ENCODE data around the gene STYK1. TPM values are rescaled to one million over a fixed set of nuclear protein-coding genes. Genes with fewer than 3 reads are reported as not detected.
"Not testable (repeated sequence)": the region's sequence is repeated elsewhere in the genome, so short reads cannot be mapped to it uniquely, and the experiment has no call there.

STYK1 gene
- polyA plus RNA-seq, 1 donor: not detected

GRCh38 chr12:10620078-10620779 is 53.6 kb downstream of the STYK1 start:
- DNase-seq: no peak

- no peak for DNase-seq
Observed at GRCh38 chr12:10618338-10618987, 55.4 kb downstream of the STYK1 start.

- DNase-seq: no peak
Observed at GRCh38 chr12:10617863-10618262, 56.0 kb downstream of the STYK1 start.

DNA sequence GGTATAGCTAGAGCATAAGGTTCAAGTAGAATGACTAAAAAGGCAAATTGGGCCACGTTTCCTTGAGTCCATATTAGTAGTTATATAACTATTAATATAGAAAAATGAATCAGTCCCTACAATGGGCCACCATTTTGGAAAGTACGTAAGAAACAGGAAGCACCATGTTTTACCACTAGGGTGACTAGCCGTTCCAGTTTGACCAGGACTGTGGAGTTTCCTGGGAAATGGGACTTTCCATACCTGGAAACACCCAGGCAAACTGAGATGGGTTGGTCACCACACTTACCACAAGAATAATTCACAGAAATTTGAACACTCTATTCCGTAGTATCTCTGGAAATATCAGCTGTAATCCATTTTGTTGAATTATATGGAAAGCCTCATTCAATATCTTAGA is 58.3 kb downstream of the STYK1 start:
- DNase-seq: no peak

GRCh38 chr12:10614056-10614370 is 59.8 kb downstream of the STYK1 start:
- no peak for DNase-seq

DNA sequence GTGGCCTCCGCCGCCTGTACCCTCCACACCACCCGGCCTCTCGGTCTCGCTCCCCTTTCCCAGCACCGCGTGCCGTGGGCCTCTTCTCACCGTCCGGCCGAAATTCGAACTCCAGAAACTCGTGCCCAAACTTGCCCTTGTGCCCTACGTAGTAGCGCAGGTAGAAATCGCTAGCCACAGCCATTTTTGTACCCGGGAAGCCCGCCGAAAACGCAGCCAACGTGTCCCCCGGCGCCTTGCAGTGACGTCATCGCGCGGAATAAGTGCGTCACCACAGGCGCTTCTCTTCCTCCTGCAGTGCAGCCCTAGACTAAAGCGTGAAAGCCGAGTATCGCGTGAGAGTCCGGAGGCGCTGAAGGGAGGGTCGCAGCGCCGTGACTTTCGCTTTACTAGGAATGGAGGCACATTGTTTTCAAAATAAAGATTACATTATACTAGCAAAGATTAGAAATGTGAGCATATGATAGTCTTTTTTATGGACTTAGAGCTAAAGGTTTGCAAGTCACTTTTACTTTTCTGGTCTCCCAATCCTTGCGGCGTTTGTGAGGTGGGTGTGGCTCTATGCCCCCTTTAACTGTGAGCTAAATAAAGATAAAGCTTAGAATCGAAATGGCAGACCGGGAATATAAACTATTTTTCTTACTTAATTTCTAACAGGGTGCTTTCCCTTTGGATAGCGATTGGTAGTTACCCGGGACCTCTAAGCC is 60.4 kb downstream of the STYK1 start, which contains the start of gene MAGOHB:
Gene MAGOHB (minus strand): TSS at position 261 of the 707 bp plus-strand sequence. CDS start 77 bp downstream, at position 184.
- peak; percentile 97 for DNase-seq

DNA sequence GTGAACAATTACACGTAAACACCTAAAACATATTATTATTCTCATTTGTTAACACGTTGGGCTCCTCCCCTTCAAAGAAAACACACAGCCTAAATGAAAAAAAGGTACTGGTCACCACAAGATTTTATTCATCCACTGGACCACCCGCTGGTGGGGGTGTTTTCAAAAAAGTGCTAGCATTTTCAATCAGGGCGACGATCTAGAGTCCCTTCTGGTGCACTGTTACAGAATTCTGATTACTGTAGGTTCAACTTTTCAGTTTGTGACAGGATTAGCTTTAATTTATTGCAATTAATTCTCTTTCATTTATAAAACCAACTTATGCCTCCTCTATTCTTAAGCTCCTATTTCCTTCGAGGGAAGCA is 60.9 kb downstream of the STYK1 start:
- DNase-seq: no peak

DNA sequence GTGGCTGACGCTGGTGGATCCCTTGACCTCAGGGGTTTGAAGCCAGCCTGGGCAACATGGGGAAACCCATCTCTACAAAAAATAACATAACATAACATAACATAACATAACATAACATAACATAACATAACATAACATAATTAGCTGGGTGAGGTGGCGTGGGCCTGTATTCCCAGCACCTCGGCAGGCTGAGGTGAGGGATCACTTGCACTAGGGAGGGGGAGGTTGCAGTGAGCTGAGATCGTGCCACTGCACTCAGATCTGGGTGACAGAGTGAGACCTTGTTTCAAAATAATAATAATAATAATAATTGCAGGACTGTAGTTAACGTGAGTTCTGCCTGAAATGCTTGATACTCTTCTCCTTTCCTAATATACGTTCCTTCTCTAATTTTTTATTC is 61.7 kb downstream of the STYK1 start:
- no peak for DNase-seq

- DNase-seq: not testable (repeated sequence)
Observed at GRCh38 chr12:10611258-10611657, 62.6 kb downstream of the STYK1 start.

DNA sequence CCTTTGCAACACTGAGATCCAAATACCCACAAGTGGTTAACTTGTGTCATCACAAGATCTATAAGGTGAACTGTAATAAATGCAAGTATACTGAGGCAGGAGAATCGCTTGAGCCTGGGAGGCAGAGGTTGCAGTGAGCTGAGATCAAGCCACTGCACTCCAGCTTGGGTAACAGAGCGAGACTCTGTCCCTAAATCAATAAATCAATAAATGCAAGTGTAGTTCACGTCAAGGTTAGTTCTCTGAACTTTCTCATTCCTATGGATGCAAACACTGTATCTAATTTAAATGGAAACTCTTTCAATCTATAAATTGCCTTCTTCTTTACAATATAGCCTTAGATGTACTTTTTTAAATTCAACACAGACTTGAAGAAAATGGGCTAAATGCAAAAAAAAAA is 63.7 kb downstream of the STYK1 start:
- DNase-seq: no peak

- no peak for DNase-seq
Observed at GRCh38 chr12:10607885-10608458, 65.9 kb downstream of the STYK1 start.

DNA sequence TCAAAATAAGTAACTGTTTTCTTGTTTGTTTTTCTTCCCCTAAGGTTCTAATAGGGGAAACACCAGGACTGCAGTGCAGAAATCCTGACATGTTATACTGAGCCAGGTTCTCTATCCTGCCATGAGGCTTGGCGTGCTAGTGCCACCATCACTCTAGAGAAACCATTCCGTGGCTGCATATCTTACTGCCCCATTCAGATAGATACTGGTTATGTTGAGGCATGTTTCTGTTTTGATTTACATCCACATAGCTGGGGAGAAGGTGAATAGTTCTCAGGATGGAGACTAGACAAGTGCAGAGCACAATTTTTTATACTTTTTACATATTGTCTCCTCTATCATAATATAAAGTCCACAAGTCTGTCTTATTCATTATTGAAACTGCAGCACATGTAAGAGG is 72.0 kb downstream of the STYK1 start:
- DNase-seq: no peak

DNA sequence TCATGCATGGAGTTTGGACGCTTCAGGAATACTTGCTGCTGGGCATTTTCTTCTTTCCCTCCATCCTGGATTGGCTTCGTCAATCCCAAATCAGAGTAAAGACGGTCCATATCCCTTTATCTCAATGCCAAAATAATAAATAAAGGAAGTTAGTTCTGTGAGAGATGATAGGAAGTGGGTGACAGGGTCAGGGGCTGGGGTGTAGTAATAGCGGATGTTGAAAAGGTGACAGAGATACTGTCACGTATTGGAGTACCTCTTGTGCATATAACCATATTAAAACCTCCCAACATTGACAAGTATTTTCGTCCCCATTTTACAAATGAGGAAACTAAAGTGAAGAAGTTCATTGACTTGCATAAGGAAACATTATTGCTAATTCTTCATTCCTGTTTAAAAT is 72.9 kb downstream of the STYK1 start:
- DNase-seq: no peak

GRCh38 chr12:10595881-10596280 is 78.0 kb downstream of the STYK1 start:
- DNase-seq: no peak

- DNase-seq: no peak
Observed at GRCh38 chr12:10590966-10591365, 82.9 kb downstream of the STYK1 start.

DNA sequence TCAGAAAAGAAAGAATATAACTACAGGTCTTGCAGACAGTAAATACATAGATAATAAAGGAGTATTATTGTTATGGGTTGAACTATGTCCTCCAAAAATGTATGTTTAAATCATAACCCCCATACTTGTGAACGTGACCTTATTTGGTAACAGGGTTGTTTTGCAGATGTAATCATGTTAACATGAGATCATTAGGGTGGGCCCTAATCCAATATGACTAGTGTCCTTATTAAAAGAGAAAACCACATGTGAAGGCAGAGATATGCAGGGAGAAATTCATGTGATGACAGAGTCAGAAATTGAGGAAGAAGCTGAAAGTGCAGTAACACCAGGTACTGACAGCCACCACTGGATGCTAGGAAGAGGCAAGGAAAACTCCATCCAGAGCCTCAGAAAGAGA is 89.4 kb downstream of the STYK1 start:
- DNase-seq: no peak

DNA sequence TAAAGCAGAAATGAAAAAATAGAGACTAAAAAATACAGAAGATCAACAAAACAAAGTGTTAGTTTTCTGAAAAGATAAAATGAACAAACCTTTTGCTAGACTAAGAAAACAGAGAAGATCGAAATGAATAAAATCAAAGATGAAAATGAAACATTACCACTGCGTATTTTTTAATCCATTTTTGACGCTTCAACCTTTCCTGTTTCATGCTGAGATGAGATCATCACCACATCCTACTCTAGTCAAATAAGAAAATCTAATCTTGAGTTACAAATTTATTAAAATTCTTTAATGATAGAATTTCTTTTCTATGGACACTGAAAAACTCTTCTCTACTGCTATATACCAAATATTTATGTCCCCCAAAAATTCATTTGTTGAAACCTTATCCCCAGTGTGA is 91.1 kb downstream of the STYK1 start:
- DNase-seq: no peak

- not testable (repeated sequence) for DNase-seq
Observed at GRCh38 chr12:10582133-10582532, 91.7 kb downstream of the STYK1 start.

GRCh38 chr12:10574307-10574706 is 99.5 kb downstream of the STYK1 start:
- DNase-seq: no peak

GRCh38 chr12:10572021-10572490 is 101.8 kb downstream of the STYK1 start:
- not testable (repeated sequence) for DNase-seq

- DNase-seq: no peak
Observed at GRCh38 chr12:10571141-10571540, 102.7 kb downstream of the STYK1 start.

Data from hindlimb muscle (tissue), 1 donor.